Bronchial epithelial cell (primary cell): ENCODE measurements around the gene SRSF3. TPM values are rescaled to one million over a fixed set of nuclear protein-coding genes. Genes with fewer than 3 reads are reported as not detected.

Experiments used
- DNase-seq: peaks from one replicate; pipeline ENCODE4 v3.0.0-alpha.2; 2010; ENCODE audit warnings: low read depth
- FAIRE-seq: peaks from 2 replicates; lab custom pipeline; 2011; peaks lifted over from hg19 to GRCh38; lab: Jason Lieb, UNC
- H3K27me3 ChIP-seq: 2 replicates; pipeline ENCODE4 v1.5.1; 2011; ENCODE audit warnings: low read length; ENCODE audit not compliant: control insufficient read depth, insufficient read depth
- H3K36me3 ChIP-seq: 2 replicates; pipeline ENCODE4 v1.5.1; 2011; ENCODE audit warnings: low read length; ENCODE audit not compliant: control insufficient read depth, insufficient read depth
- H3K4me3 ChIP-seq: 2 replicates; pipeline ENCODE4 v1.5.1; 2011; ENCODE audit warnings: mild to moderate bottlenecking, low read depth, low read length, control low read depth
- CTCF ChIP-seq: IDR thresholded peaks from 2 replicates; pipeline ENCODE4 v1.5.1; 2011; ENCODE audit warnings: mild to moderate bottlenecking, moderate library complexity, low read length, control low read depth, inconsistent platforms; ENCODE audit not compliant: insufficient read depth, severe bottlenecking
- total RNA-seq: library from RNA; depleted of rRNA; stranded (reverse); fragments of >200 nt; gene quantifications from 2 replicates; pipeline ENCODE4 v1.2.1, GENCODE V29; 2014

Gene SRSF3
- total RNA-seq, 1 donor from 2014 or later, result 200 TPM

- peak; percentile 84 for TF ChIP-seq CTCF
- DNase-seq (peak; percentile 76), FAIRE-seq (no peak)
- H3K4me3 ChIP-seq, result no peak overlapping the region
- H3K36me3 ChIP-seq, result no peaks in the 10 kb centered on the region
- no peaks in the 10 kb centered on the region for H3K27me3 ChIP-seq
Observed at GRCh38 chr6:36623547-36624459, 29.6 kb downstream of the SRSF3 start.

DNA sequence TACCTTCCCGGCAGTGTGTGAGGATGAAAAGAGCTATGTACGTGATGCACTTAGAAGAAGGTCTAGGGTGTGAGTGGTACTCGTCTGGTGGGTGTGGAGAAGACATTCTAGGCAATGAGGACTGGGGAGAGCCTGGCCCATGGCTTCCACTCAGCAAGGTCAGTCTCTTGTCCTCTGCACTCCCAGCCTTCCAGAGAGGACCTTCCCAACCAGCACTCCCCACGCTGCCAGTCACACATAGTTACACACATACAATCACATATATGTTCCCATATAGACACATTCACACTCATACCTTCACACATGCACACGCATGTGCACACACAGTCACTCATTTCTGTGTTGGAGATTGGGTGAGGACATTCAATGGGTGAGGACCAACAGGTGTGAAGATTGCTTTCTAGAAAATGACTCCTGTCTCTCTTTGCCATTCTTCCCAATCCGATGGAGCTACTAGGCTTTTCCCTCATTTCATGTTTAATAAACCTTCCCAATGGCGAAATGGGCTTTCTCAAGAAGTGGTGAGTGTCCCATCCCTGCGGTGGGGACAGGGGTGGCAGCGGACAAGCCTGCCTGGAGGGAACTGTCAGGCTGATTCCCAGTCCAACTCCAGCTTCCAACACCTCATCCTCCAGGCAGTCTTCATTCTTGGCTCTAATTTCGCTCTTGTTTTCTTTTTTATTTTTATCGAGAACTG lies 30.4 kb downstream of the SRSF3 start:
- no peak for DNase-seq

GRCh38 chr6:36625158-36625919 lies 31.2 kb downstream of the SRSF3 start:
- Histone ChIP-seq H3K27me3 (no peaks in the 10 kb centered on the region), H3K4me3 (no peak overlapping the region), H3K36me3 (no peaks in the 10 kb centered on the region)
- FAIRE-seq (no peak), DNase-seq (no peak)
- no peak for TF ChIP-seq CTCF

More for the DNA sequence above, 30.4 kb downstream of the SRSF3 start:
- H3K27me3 ChIP-seq, result no peaks in the 10 kb centered on the region
- H3K36me3 ChIP-seq, result no peaks in the 10 kb centered on the region
- no peak for TF ChIP-seq CTCF
- peak; percentile 77 for FAIRE-seq
- H3K4me3 ChIP-seq, result no peak overlapping the region

DNA sequence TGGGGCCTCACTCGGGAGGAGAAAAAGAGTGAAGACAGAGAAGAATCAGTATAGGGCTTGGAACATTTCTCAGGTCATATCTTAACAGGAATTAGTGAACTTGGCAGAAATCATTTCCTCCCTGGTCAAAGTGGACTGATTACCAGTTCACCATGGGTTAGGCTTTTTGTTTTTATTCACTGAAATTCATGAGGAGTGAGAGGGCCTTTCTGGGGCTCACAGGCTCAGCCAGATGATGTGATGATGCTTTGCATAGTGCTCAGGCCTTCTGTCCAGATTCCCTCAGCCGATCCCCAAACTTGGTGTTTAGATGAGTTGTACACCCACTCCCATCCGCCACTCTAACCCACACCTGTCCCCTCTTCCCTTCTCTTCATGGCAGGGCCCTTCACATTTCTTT lies 32.5 kb downstream of the SRSF3 start:
- Histone ChIP-seq H3K36me3 (no peaks in the 10 kb centered on the region), H3K27me3 (peaks cover under 1% of the 10 kb centered on the region), H3K4me3 (no peak overlapping the region)
- no peak for TF ChIP-seq CTCF
- no peak for FAIRE-seq
- no peak for DNase-seq

GRCh38 chr6:36627141-36627540 lies 33.0 kb downstream of the SRSF3 start:
- DNase-seq, result no peak
- TF ChIP-seq CTCF, result no peak
- Histone ChIP-seq H3K27me3 (peaks cover 1% of the 10 kb centered on the region), H3K36me3 (no peaks in the 10 kb centered on the region), H3K4me3 (no peak overlapping the region)
- no peak for FAIRE-seq
